Heart right ventricle (tissue), 16 donors: ENCODE data around the gene IL11RA. TPM values are rescaled to one million over a fixed set of nuclear protein-coding genes. Genes with fewer than 3 reads are reported as not detected.
A peak's percentile ranks its signal among the peaks of the same experiment; 100 is the strongest.

ENCODE experiments used
- ATAC-seq, 8 donors: fragments of 200-7000 bp; cut with Tn5 transposase; one replicate each; pipeline ENCODE4 v1.9.1; 2020; ENCODE audit warnings: mild to moderate bottlenecking in 8 of 8, moderate library complexity in 8 of 8, moderate number of reproducible peaks in 1 of 8
- DNase-seq, 2 donors: peaks; one replicate each; pipeline ENCODE4 v3.0.0-alpha.2; 2020
- H3K27ac ChIP-seq, 10 donors: fragments of 200-600 bp; sonication (generic) in 2 of 10; one replicate each; pipeline versions ENCODE4 v1.5.0 to v1.8.0; 2020 to 2022; ENCODE audit warnings: mild to moderate bottlenecking in 3 of 10
- H3K27me3 ChIP-seq, 7 donors: fragments of 200-600 bp; one replicate each; pipeline ENCODE4 v1.8.0; 2021 to 2022; ENCODE audit warnings: mild to moderate bottlenecking in 2 of 7
- H3K36me3 ChIP-seq, 9 donors: fragments of 200-600 bp; sonication (generic) in 1 of 9; one replicate each; pipeline versions ENCODE4 v1.5.0 to v1.8.0; 2020 to 2022; ENCODE audit warnings: mild to moderate bottlenecking in 2 of 9
- H3K4me1 ChIP-seq, 9 donors: fragments of 200-600 bp; sonication (generic) in 1 of 9; one replicate each; pipeline versions ENCODE4 v1.5.0 to v1.8.0; 2020 to 2022; ENCODE audit warnings: mild to moderate bottlenecking in 4 of 9
- H3K4me3 ChIP-seq, 10 donors: fragments of 200-600 bp; sonication (generic) in 2 of 10; one replicate each; pipeline versions ENCODE4 v1.5.0 to v1.8.0; 2020 to 2022; ENCODE audit warnings: mild to moderate bottlenecking in 7 of 10, moderate library complexity in 2 of 10
- H3K9me3 ChIP-seq, 11 donors: fragments of 200-600 bp in 10 of 11; sonication (generic) in 2 of 11; one replicate each; pipeline versions ENCODE4 v1.5.0 to v1.8.0; 2013 to 2022; ENCODE audit warnings: mild to moderate bottlenecking in 2 of 11, control low read depth in 1 of 11, moderate library complexity in 1 of 11
- CTCF ChIP-seq, 9 donors: fragments of 200-600 bp; sonication (generic) in 2 of 9; IDR thresholded peaks; one replicate each; pipeline versions ENCODE4 v1.5.0 to v1.8.0; 2021 to 2022; ENCODE audit warnings: antibody characterized with exemption in 9 of 9, mild to moderate bottlenecking in 5 of 9, moderate library complexity in 1 of 9
- WGBS, 2 donors: extraction: QIAGEN DNeasy Blood & Tissue Kit; methylation state at CpG; one replicate each; pipeline ENCODE4 v1.1.7; 2013; ENCODE audit warnings: inconsistent platforms in 1 of 2; 5-methylcytosine and 5-hydroxymethylcytosine counted together
- intact Hi-C, 10 donors: fragments of 100-400 bp; cut with DNase I; formaldehyde crosslinking; loops; one replicate each; pipeline versions ENCODE4 v1.11.1 to v1.14.2; 2022
- polyA plus RNA-seq, 2 donors: library from polyadenylated mRNA; stranded (reverse); fragments of 200-250 nt; gene quantifications; one replicate each; pipeline ENCODE4 v1.2.3, GENCODE V29; 2013
- total RNA-seq, 10 donors: library from RNA; stranded (reverse); fragmentation: NEBNext Ultra II Directional in 3 of 10; extraction: Animal tissue kit (Norgen Biotek cat#: 25700) in 3 of 10; gene quantifications; one replicate each; pipeline versions ENCODE4 v1.2.1 to v1.2.4, GENCODE V29; 2021 to 2023
- donor health status: Arrhythmogenic right ventricular cardiomyopathy.
- donor health status: ischemic (EF 13 %, LVEDD 7.1; RV severe dilation, severe dysfunction).
- donor health status: healthy with polysubstance abuse.
- donor health status: DM: no; HTN: yes; CAD: no.
- donor health status: DM: no; HTN: no; CAD: no.
- donor health status: ischemic (EF 25% LVEDD 6.9; RV normal size, moderate dysfunction).
- donor health status: ischemic (EF 25% LVEDD 5.7; RV mildly dilated, moderate dysfunction).
- donor health status: healthy.
- donor health status: DM: yes; HTN: yes; CAD: no.
- donor health status: Ischemic cardiomyopathy.
- donor health status: ischemic (EF 35%, LVEDD 5.7; RV mildly dilated, moderate dysfunction).
- donor health status: nonischemic (EF 11% LVEDD 7.7; RV severe dilation, severe dysfunction).
- donor health status: DM: yes; HTN: yes; CAD: no.
- donor health status: PGD.
- donor health status: ischemic (EF 29% LVEDD 5.4; RV normal size, mild dysfunction).
- donor health status: nonischemic (EF 23%, LVEDD 6.1; RV moderate dilation, normal function).

The IL11RA gene
- total and polyA plus RNA-seq, 12 donors: 26.9 to 53.7 (median 47.9) TPM

GRCh38 chr9:34663303-34663605, 11.3 kb downstream of the IL11RA start:
- H3K27me3 ChIP-seq: no peaks in the 10 kb centered on the region
- DNase-seq: no peak
- peaks cover 0 to 29% (median 14%) of the 10 kb centered on the region in 9 donors for H3K4me1 ChIP-seq
- no peak for ATAC-seq
- no peak overlapping the region for H3K4me3 ChIP-seq
- TF ChIP-seq CTCF (IDR thresholded peaks at IDR 0.05): no peak
- intact Hi-C loops: loop anchor here in 3 of 10 donors (5.0 kb wide), 1 partner anchor 39 kb away; no protein-coding TSS in a partner anchor
- H3K36me3 ChIP-seq: peaks cover 0 to 58% (median 15%) of the 10 kb centered on the region in 9 donors
- H3K27ac ChIP-seq: peak overlapping the region in 2 of 10 donors; percentile 31 to 98
- H3K9me3 ChIP-seq: no peaks in the 10 kb centered on the region

GRCh38 chr9:34664281-34665066, 12.5 kb downstream of the IL11RA start:
- Histone ChIP-seq H3K27me3 (no peaks in the 10 kb centered on the region), H3K9me3 (peaks cover 0 to 2% (median 0%) of the 10 kb centered on the region in 11 donors), H3K27ac (peak overlapping the region; percentile 38 to 100 (median 97)), H3K4me3 (peak overlapping the region; percentile 45 to 95 (median 72)), H3K36me3 (peaks cover 0 to 53% (median 15%) of the 10 kb centered on the region in 9 donors), H3K4me1 (peaks cover 0 to 29% (median 14%) of the 10 kb centered on the region in 9 donors)
- ATAC-seq (peak; percentile 27 to 64 (median 52)), DNase-seq (peak; percentile 85)
- TF ChIP-seq CTCF (IDR thresholded peaks at IDR 0.05): peak; percentile 53 to 92 (median 79)
- intact Hi-C loops: loop anchor here in 4 of 10 donors (2.0 to 5.0 kb wide), 2 partner anchors 16 to 38 kb away; no protein-coding TSS in a partner anchor
- 11 to 15% methylated on average over 18 of the region's 18 CpGs for WGBS, 2 donors

- 2 to 3% methylated on average over 21 to 26 of the region's 26 CpGs for WGBS, 2 donors
- Histone ChIP-seq H3K4me1 (peaks cover 0 to 29% (median 14%) of the 10 kb centered on the region in 9 donors), H3K4me3 (peak overlapping the region; percentile 45 to 95 (median 72)), H3K27ac (peak overlapping the region; percentile 38 to 100 (median 97)), H3K27me3 (no peaks in the 10 kb centered on the region), H3K36me3 (peaks cover 0 to 50% (median 12%) of the 10 kb centered on the region in 9 donors), H3K9me3 (peaks cover 0 to 8% (median 0%) of the 10 kb centered on the region in 11 donors)
- peak in 4 of 8 donors; percentile 1 to 9 (median 3) for ATAC-seq
- peak in 2 of 9 donors; percentile 13 to 27 for TF ChIP-seq CTCF (IDR thresholded peaks at IDR 0.05)
- intact Hi-C loops: loop anchor here in 1 of 10 donors (2.0 kb wide), 1 partner anchor 16 kb away; no protein-coding TSS in a partner anchor
- DNase-seq: no peak
These were observed 13.0 kb downstream of the IL11RA start for GRCh38 chr9:34665067-34665380.

- peaks cover 0 to 44% (median 7%) of the 10 kb centered on the region in 9 donors for H3K36me3 ChIP-seq
- H3K9me3 ChIP-seq: peaks cover 0 to 9% (median 0%) of the 10 kb centered on the region in 11 donors
- 1 to 2% methylated on average over 54 to 55 of the region's 55 CpGs for WGBS, 2 donors
- H3K4me1 ChIP-seq: peaks cover 0 to 29% (median 14%) of the 10 kb centered on the region in 9 donors
- TF ChIP-seq CTCF (IDR thresholded peaks at IDR 0.05): no peak
- DNase-seq (peak; percentile 95 to 96), ATAC-seq (peak; percentile 90 to 95 (median 92))
- peak overlapping the region; percentile 45 to 95 (median 72) for H3K4me3 ChIP-seq
- no peaks in the 10 kb centered on the region for H3K27me3 ChIP-seq
- H3K27ac ChIP-seq: peak overlapping the region; percentile 77 to 100 (median 97)
- intact Hi-C loops: loop anchor here in 2 of 10 donors (2.0 kb wide), 2 partner anchors 17 to 37 kb away; no protein-coding TSS in a partner anchor
These were observed 13.6 kb downstream of the IL11RA start for GRCh38 chr9:34665381-34666250.
